Endothelial cell of umbilical vein (primary cell): Measurements from ENCODE around the gene JUP. TPM values are rescaled to one million over a fixed set of nuclear protein-coding genes. Genes with fewer than 3 reads are reported as not detected.
"Not testable (repeated sequence)": the region's sequence is repeated elsewhere in the genome, so short reads cannot be mapped to it uniquely, and the experiment has no call there.

Source experiments
- BruUV-seq: library from RNA; stranded (reverse); fragments of 400-500 nt; replicated peaks from 2 replicates; lab custom pipeline; 2021; lab: Mats Ljungman, UMichigan
- CTCF ChIA-PET: fragments of 300-600, 350-600 bp; sonication (Branson Sonifier 250); formaldehyde crosslinking; loops from one replicate; lab custom pipeline; 2021; ENCODE audit warnings: antibody characterized with exemption, inconsistent platforms; lab: Charles Lee
- POLR2A ChIA-PET: fragments of 300-600, 350-600 bp; sonication (Branson Sonifier 250); formaldehyde crosslinking; loops from one replicate; lab custom pipeline; 2021; ENCODE audit warnings: antibody characterized with exemption, inconsistent platforms; lab: Charles Lee
- DNase-seq: peaks from one replicate; pipeline ENCODE4 v3.0.0-alpha.2; 2011; ENCODE audit warnings: low read depth, low spot score
- FAIRE-seq: peaks from 2 replicates; lab custom pipeline; 2011; peaks lifted over from hg19 to GRCh38; lab: Jason Lieb, UNC
- H2AFZ ChIP-seq: 2 replicates; pipeline ENCODE4 v1.6.0; 2012; ENCODE audit warnings: low read depth, low read length, control low read depth, inconsistent platforms
- H3K27ac ChIP-seq: 2 replicates; pipeline ENCODE4 v1.5.1; 2011; ENCODE audit warnings: low read depth, mild to moderate bottlenecking, control low read depth, low read length, moderate library complexity; ENCODE audit not compliant: insufficient read depth
- H3K27me3 ChIP-seq, 2 experiments: 2 replicates each; pipeline versions ENCODE4 v1.6.0 to v1.6.1; 2011; ENCODE audit warnings: low read length in 2 of 2, mixed read lengths in 1 of 2; ENCODE audit not compliant: control insufficient read depth in 2 of 2, insufficient read depth in 2 of 2
- H3K36me3 ChIP-seq, 2 experiments: 2 replicates in 1 of 2; 3 replicates in 1 of 2; pipeline ENCODE4 v1.5.1; 2011; ENCODE audit warnings: low read length in 2 of 2, mild to moderate bottlenecking in 1 of 2, moderate library complexity in 1 of 2; ENCODE audit not compliant: control insufficient read depth in 2 of 2, insufficient read depth in 2 of 2; ENCODE audit errors: extremely low read depth in 1 of 2
- H3K4me1 ChIP-seq: 3 replicates; pipeline ENCODE4 v1.5.1; 2011; ENCODE audit warnings: mild to moderate bottlenecking, low read length; ENCODE audit not compliant: control insufficient read depth, insufficient read depth; ENCODE audit errors: extremely low read depth
- H3K4me2 ChIP-seq: 2 replicates; pipeline ENCODE4 v1.6.1; 2011; ENCODE audit warnings: low read length, control low read depth, mixed read lengths; ENCODE audit not compliant: insufficient read depth
- H3K4me3 ChIP-seq, 3 experiments: fragments of 200-600 bp in 1 of 3; sonication (generic), shearing (Covaris generic) in 1 of 3; replicated peaks in 1 of 3; 2 replicates each; pipeline ENCODE4 v1.5.1; 2011 to 2016; ENCODE audit warnings: control low read depth in 3 of 3, low read length in 3 of 3, mild to moderate bottlenecking in 2 of 3, inconsistent platforms in 1 of 3, low read depth in 1 of 3, moderate library complexity in 1 of 3; ENCODE audit not compliant: insufficient read depth in 1 of 3
- H3K79me2 ChIP-seq: 2 replicates; pipeline ENCODE4 v1.6.0; 2012; ENCODE audit warnings: low read length, inconsistent platforms; ENCODE audit not compliant: control insufficient read depth, insufficient read depth
- H3K9ac ChIP-seq: replicated peaks from 2 replicates; pipeline ENCODE3; 2011; ENCODE audit warnings: low read length, control low read depth; ENCODE audit not compliant: insufficient read depth; ENCODE audit errors: extremely low read depth
- H3K9me1 ChIP-seq: replicated peaks from 3 replicates; pipeline ENCODE4 v1.6.0; 2011; ENCODE audit warnings: mild to moderate bottlenecking, low read length; ENCODE audit not compliant: control insufficient read depth, insufficient read depth; ENCODE audit errors: extremely low read depth
- H3K9me3 ChIP-seq: replicated peaks from 2 replicates; pipeline ENCODE4 v1.5.1; 2012; ENCODE audit warnings: low read length, inconsistent platforms; ENCODE audit not compliant: control insufficient read depth, insufficient read depth
- H4K20me1 ChIP-seq: replicated peaks from 2 replicates; pipeline ENCODE3; 2011; ENCODE audit warnings: mild to moderate bottlenecking, low read length; ENCODE audit not compliant: control insufficient read depth, insufficient read depth; ENCODE audit errors: extremely low read depth
- EZH2 ChIP-seq: IDR thresholded peaks from 2 replicates; pipeline ENCODE4 v1.6.1; 2012; ENCODE audit warnings: borderline replicate concordance, low read depth, mild to moderate bottlenecking, moderate library complexity, low read length, inconsistent platforms; ENCODE audit not compliant: severe bottlenecking
- dilution Hi-C: fragments of 300-500 bp; cut with MboI; formaldehyde crosslinking; loops from one replicate; pipeline ENCODE4 v1.15.0; 2019; ENCODE audit warnings: low sequenced_read_pairs; ENCODE audit not compliant: extremely low pct_ligation_motif_present
- intact Hi-C: fragments of 100-400 bp; cut with micrococcal nuclease; formaldehyde crosslinking; loops from one replicate; pipeline ENCODE4 v1.10.0; 2022
- polyA plus RNA-seq, 4 experiments: library from polyadenylated mRNA; depleted of rRNA in 3 of 4; stranded (reverse) in 3 of 4; unstranded in 1 of 4; fragments of >200 nt; gene quantifications; 2 replicates each; pipeline versions ENCODE4 v1.2.1 to v1.2.3, GENCODE V29; 2011 to 2012; ENCODE audit warnings: missing spikeins in 1 of 4
- total RNA-seq: library from RNA; stranded (reverse); gene quantifications from 2 replicates; pipeline ENCODE4 v1.2.3, GENCODE V29; 2021
- TF ChIP-seq, protein P1 (sequence below), 2 donors: IDR thresholded peaks; 1 replicate in 1 of 2; 2 replicates in 1 of 2; pipeline ENCODE4 v1.5.1; 2011; ENCODE audit warnings: low read length in 2 of 2, mild to moderate bottlenecking in 2 of 2, moderate library complexity in 2 of 2, control low read depth in 1 of 2, inconsistent platforms in 1 of 2, low read depth in 1 of 2; ENCODE audit not compliant: insufficient read depth in 1 of 2; ENCODE audit errors: extremely low read depth in 1 of 2

Gene JUP
- total and polyA plus RNA-seq, 2 donors (not counting 3 experiments of a cell fraction or from before 2014, with no cell fraction given) = 98.0 to 171 TPM

DNA sequence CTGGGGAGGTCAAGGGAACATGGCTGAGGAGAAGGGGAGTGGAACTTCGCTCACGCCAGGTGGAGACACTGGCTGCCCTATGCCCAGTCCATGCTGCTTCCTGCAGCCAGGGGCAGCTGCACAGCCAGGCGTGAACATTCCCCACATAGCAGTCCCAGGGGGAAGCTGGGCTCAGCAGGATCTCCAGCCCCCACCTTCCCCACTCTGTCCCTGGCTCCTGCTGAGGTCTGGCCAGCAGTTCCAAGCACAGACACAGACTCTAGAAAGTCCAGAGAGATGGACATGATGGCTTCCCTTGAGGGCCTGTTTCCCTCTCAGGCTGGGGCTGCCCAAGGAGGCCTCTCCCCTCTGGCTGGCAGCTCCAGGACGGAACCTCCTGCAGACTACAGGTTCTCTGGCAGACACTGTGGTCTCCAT lies 9.3 kb downstream of the JUP start:
- intact Hi-C loops = loop anchor here (1.0 kb wide), 6 partner anchors 9 to 88 kb away; partner anchors contain the start of genes JUP and KLHL11
- peak overlapping the region; percentile 72 for H3K9ac ChIP-seq

DNA sequence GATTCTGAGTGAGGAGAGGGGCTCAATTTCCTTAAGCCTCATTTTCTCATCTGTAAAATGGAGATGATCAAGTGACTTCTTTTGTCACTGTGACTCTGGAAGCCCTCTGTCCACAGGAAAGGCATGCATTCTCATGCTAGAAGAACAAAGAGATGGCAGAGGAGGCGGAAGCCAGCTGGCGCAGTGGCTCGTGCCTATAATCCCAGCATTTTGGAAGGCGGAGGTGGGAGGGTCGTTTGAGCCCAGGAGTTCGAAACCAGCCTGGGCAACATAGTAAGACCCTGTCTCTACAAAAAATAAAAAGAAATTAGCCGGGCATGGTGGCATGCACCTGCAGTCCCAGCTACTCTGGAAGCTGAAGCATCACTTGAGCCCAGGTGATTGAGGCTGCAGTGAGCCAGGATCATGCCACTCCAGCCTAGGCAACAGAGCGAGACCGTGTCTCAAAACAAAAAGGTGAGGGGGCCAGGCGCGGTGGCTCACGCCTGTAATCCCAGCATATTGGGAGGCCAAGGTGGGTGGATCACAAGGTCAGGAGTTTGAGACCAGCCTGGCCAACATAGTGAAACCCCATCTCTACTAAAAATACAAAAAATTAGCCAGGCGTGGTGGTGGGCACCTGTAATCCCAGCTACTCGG lies 10.1 kb downstream of the JUP start:
- FAIRE-seq, H3K4me2 ChIP-seq, H3K27me3 ChIP-seq, dilution Hi-C loops, H3K9me3 ChIP-seq, H4K20me1 ChIP-seq, H3K4me3 ChIP-seq, H3K79me2 ChIP-seq, DNase-seq, BruUV-seq, intact Hi-C loops, H3K9me1 ChIP-seq, H2AFZ ChIP-seq: not testable (repeated sequence)
- POLR2A ChIA-PET = interaction anchor here (3.2 kb wide), 1 partner anchor 10 kb away, joined by 82 read pairs; the partner anchor contains the start of gene JUP
- Histone ChIP-seq H3K4me1 (peaks cover 47% of the 10 kb centered on the region), H3K9ac (peak overlapping the region; percentile 29), H3K27ac (peak overlapping the region; percentile 97), H3K36me3 (peaks cover 2 to 19% of the 10 kb centered on the region in 2 experiments)
- CTCF ChIA-PET = interaction anchor here (1.5 to 7.7 kb wide), 5 partner anchors 9 to 89 kb away, joined by 4 to 169 read pairs (median 8); partner anchors contain the start of genes JUP and KLHL11

More for the DNA sequence above, 9.3 kb downstream of the JUP start:
- Histone ChIP-seq H3K9me1 (no peaks in the 10 kb centered on the region), H2AFZ (no peak overlapping the region), H3K27ac (peak overlapping the region; percentile 97), H3K9me3 (no peaks in the 10 kb centered on the region), H3K36me3 (peaks cover 0 to 15% of the 10 kb centered on the region in 2 experiments), H3K4me2 (peak overlapping the region; percentile 65), H4K20me1 (no peaks in the 10 kb centered on the region), H3K4me3 (no peak overlapping the region), H3K4me1 (peaks cover 47% of the 10 kb centered on the region), H3K79me2 (no peaks in the 10 kb centered on the region), H3K27me3 (no peaks in the 10 kb centered on the region)
- DNase-seq (no peak), FAIRE-seq (no peak)
- TSS peak; percentile 13 for BruUV-seq
- TF ChIP-seq EZH2 = no peak
- TF ChIP-seq, protein P1, sequence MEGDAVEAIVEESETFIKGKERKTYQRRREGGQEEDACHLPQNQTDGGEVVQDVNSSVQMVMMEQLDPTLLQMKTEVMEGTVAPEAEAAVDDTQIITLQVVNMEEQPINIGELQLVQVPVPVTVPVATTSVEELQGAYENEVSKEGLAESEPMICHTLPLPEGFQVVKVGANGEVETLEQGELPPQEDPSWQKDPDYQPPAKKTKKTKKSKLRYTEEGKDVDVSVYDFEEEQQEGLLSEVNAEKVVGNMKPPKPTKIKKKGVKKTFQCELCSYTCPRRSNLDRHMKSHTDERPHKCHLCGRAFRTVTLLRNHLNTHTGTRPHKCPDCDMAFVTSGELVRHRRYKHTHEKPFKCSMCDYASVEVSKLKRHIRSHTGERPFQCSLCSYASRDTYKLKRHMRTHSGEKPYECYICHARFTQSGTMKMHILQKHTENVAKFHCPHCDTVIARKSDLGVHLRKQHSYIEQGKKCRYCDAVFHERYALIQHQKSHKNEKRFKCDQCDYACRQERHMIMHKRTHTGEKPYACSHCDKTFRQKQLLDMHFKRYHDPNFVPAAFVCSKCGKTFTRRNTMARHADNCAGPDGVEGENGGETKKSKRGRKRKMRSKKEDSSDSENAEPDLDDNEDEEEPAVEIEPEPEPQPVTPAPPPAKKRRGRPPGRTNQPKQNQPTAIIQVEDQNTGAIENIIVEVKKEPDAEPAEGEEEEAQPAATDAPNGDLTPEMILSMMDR (IDR thresholded peaks at IDR 0.05; ENCODE audit: extremely low read depth in 1 of 2, insufficient read depth in 1 of 2, low read depth in 1 of 2, low read length in 2 of 2) = peak; percentile 16 to 41
- dilution Hi-C loops = no loop called here
- POLR2A ChIA-PET = interaction anchor here (0.7 to 3.2 kb wide), 7 partner anchors 9 to 89 kb away, joined by 3 to 82 read pairs (median 6); partner anchors contain the start of genes JUP and P3H4
- CTCF ChIA-PET = interaction anchor here (0.9 to 7.7 kb wide), 10 partner anchors 8 to 88 kb away, joined by 3 to 169 read pairs (median 8); partner anchors contain the start of genes JUP, KLHL11 and P3H4
